GM13977 (cell line): Measurements from ENCODE around the gene ZFP42.

Experiments used
- DNase-seq: peaks from one replicate; pipeline ENCODE4 v3.0.0; 2012; ENCODE audit warnings: low spot score
- CTCF ChIP-seq: IDR thresholded peaks from 2 replicates; pipeline ENCODE4 v1.5.1; 2012; ENCODE audit warnings: mild to moderate bottlenecking, control low read depth; ENCODE audit not compliant: insufficient read depth; ENCODE audit errors: extremely low read depth, missing control alignments
- in situ Hi-C: fragments of 300-500 bp; cut with MboI; formaldehyde crosslinking; loops from one replicate; pipeline ENCODE4 v1.12.0; 2022; ENCODE audit warnings: low sequenced_read_pairs, low pct_unique_long_range_greater_than_20kb, mixed read lengths, inconsistent platforms; ENCODE audit not compliant: unreplicated experiment

The ZFP42 gene

GRCh38 chr4:188005561-188005960, 10.0 kb downstream of the ZFP42 start:
- in situ Hi-C loops = no loop called here
- DNase-seq = no peak

GRCh38 chr4:188006285-188006848, 10.8 kb downstream of the ZFP42 start:
- in situ Hi-C loops = no loop called here
- DNase-seq = no peak
- TF ChIP-seq CTCF = no peak

More at GRCh38 chr4:188005561-188005960, 10.0 kb downstream of the ZFP42 start:
- TF ChIP-seq CTCF = no peak

GRCh38 chr4:188008377-188008776, 12.8 kb downstream of the ZFP42 start:
- in situ Hi-C loops = no loop called here
- no peak for DNase-seq
- no peak for TF ChIP-seq CTCF

GRCh38 chr4:188012426-188012945, 16.9 kb downstream of the ZFP42 start:
- TF ChIP-seq CTCF = no peak
- in situ Hi-C loops = no loop called here
- DNase-seq = no peak

GRCh38 chr4:188015025-188015940, 19.7 kb downstream of the ZFP42 start:
- in situ Hi-C loops = no loop called here
- no peak for TF ChIP-seq CTCF
- DNase-seq = no peak

GRCh38 chr4:188016754-188017153, 21.2 kb downstream of the ZFP42 start:
- no peak for TF ChIP-seq CTCF
- in situ Hi-C loops = no loop called here
- no peak for DNase-seq
